ENCODE data around the gene MPG. TPM values are rescaled to one million over a fixed set of nuclear protein-coding genes. Genes with fewer than 3 reads are reported as not detected.
A peak's percentile ranks its signal among the peaks of the same experiment; 100 is the strongest.

Gene MPG
- total RNA-seq, 4 donors from 2014 or later = 46.8 to 94.4 (median 70.9) TPM

- peaks cover 93% of the 10 kb centered on the region for H3K4me1 ChIP-seq
- WGBS = no CpG with 5 or more reads among the region's 57 CpGs
- H3K27me3 ChIP-seq = no peaks in the 10 kb centered on the region
- TF ChIP-seq CTCF (IDR thresholded peaks at IDR 0.05) = no peak
- TF ChIP-seq POLR2A (IDR thresholded peaks at IDR 0.05) = peak in 1 of 2 donors; percentile 21
- peak overlapping the region; percentile 92 for H3K27ac ChIP-seq
- no peaks in the 10 kb centered on the region for H3K9me3 ChIP-seq
- DNase-seq (ENCODE audit: low spot score in 2 of 2) = peak; percentile 89 to 95
- peak overlapping the region; percentile 65 for H3K4me3 ChIP-seq
- no peaks in the 10 kb centered on the region for H3K36me3 ChIP-seq
Observed at GRCh38 chr16:71540-72401, 6.3 kb upstream of the MPG start.

- Histone ChIP-seq H3K4me1 (peaks cover 93% of the 10 kb centered on the region), H3K27me3 (no peaks in the 10 kb centered on the region), H3K27ac (peak within 1 kb of the TSS; percentile 92), H3K4me3 (peak within 1 kb of the TSS; percentile 65), H3K9me3 (no peaks in the 10 kb centered on the region), H3K36me3 (no peaks in the 10 kb centered on the region)
- 54% methylated on average over 16 of the region's 62 CpGs for WGBS
- DNase-seq (ENCODE audit: low spot score in 2 of 2) = no peak
- TF ChIP-seq POLR2AphosphoS5 (IDR thresholded peaks at IDR 0.05) = peak in 1 of 3 donors; percentile 62
- TF ChIP-seq POLR2A (IDR thresholded peaks at IDR 0.05) = no peak
Observed at GRCh38 chr16:72561-73548, 5.2 kb upstream of the MPG start, which contains the start of gene RHBDF1. Gene RHBDF1, minus strand, starts transcription at chr16:72631. Its CDS starts 7,616 bp downstream, at chr16:65015.

- WGBS = 36% methylated on average over 8 of the region's 12 CpGs
- Histone ChIP-seq H3K9me3 (no peaks in the 10 kb centered on the region), H3K27ac (peak overlapping the region; percentile 92), H3K4me3 (no peak overlapping the region), H3K36me3 (no peaks in the 10 kb centered on the region), H3K4me1 (peaks cover 88% of the 10 kb centered on the region), H3K27me3 (no peaks in the 10 kb centered on the region)
- no peak for TF ChIP-seq CTCF (IDR thresholded peaks at IDR 0.05)
- TF ChIP-seq POLR2A (IDR thresholded peaks at IDR 0.05) = no peak
- TF ChIP-seq POLR2AphosphoS5 (IDR thresholded peaks at IDR 0.05) = no peak
- TF ChIP-seq EP300 (IDR thresholded peaks at IDR 0.05) = no peak
- no peak for DNase-seq (ENCODE audit: low spot score in 2 of 2)
Observed at GRCh38 chr16:74051-74746, 3.8 kb upstream of the MPG start.

- no peak for DNase-seq (ENCODE audit: low spot score in 2 of 2)
- 80% methylated on average over 11 of the region's 16 CpGs for WGBS
- TF ChIP-seq POLR2AphosphoS5 (IDR thresholded peaks at IDR 0.05) (no peak), POLR2A (IDR thresholded peaks at IDR 0.05) (no peak), EP300 (IDR thresholded peaks at IDR 0.05) (no peak), CTCF (IDR thresholded peaks at IDR 0.05) (no peak)
- H3K27me3 ChIP-seq = no peaks in the 10 kb centered on the region
- no peaks in the 10 kb centered on the region for H3K9me3 ChIP-seq
- peaks cover 88% of the 10 kb centered on the region for H3K4me1 ChIP-seq
- H3K36me3 ChIP-seq = peaks cover 4% of the 10 kb centered on the region
- H3K4me3 ChIP-seq = no peak overlapping the region
- peak overlapping the region; percentile 89 for H3K27ac ChIP-seq
Observed at GRCh38 chr16:74747-75334, 3.2 kb upstream of the MPG start.
